Measurements from ENCODE around the gene FGF23.

The FGF23 gene

DNA sequence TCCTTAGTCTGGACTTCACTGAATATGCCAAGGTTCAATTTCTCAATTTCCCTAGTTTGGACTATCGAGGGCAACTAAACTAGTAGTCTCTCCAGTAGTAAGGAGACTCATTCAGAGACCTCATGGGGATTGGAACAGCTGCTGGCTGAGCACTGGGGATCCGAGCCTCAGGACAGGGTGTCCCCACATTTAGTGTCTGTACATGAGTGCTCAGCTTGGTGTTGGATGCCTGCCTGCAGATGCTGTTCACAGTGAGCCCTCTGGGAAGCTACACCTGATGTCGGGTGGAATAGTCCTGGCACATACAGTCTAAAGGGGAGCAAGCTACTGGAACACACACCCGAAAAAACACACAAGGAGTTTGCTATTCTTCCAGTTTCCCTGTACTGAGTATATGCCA is 820 bp upstream of the FGF23 start:
- no peak for DNase-seq

DNA sequence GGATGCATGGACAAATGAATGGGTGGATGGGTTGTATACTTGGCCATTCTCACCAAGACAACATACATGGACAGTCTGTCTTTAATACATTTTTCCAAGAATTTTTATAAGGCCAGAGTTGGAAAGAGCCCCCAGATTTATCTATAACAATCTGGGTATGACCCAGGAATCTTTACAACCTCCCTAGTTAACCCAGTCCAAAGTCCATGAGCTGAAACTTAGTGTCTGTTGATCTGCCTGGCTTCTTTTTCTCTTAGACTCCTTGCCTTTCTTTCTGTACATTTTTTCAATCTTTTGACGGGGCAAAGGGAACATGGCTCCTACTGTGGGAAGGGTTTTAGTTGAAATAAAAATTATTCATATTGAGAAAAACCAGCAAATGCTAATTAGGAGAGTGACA is 740 bp downstream of the FGF23 start:
- no peak for DNase-seq

GRCh38 chr12:4375449-4375848 is 4.1 kb downstream of the FGF23 start:
- DNase-seq, result no peak

DNA sequence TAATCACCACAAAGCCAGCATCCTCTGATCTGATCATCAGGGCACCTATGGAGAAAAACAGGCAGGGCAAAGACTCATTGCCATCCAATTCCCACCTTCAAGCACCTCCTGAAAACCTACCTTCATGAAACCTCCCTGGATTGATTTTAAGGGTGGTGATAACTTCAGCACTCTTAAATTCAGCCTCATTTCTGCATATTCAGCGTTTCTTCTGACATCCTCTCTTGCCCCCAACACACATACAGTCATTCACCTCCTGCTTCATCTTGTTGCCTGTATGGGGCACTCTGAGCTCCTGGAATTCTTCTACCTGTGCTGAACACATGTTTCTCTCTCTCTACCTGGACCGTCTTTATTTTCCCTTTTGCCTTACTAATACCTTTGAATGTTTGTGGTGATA is 6.9 kb downstream of the FGF23 start:
- no peak for DNase-seq

- no peak for DNase-seq
Observed at GRCh38 chr12:4370265-4370664, 9.2 kb downstream of the FGF23 start.

- no peak for DNase-seq
Observed at GRCh38 chr12:4369548-4369947, 10.0 kb downstream of the FGF23 start.

DNA sequence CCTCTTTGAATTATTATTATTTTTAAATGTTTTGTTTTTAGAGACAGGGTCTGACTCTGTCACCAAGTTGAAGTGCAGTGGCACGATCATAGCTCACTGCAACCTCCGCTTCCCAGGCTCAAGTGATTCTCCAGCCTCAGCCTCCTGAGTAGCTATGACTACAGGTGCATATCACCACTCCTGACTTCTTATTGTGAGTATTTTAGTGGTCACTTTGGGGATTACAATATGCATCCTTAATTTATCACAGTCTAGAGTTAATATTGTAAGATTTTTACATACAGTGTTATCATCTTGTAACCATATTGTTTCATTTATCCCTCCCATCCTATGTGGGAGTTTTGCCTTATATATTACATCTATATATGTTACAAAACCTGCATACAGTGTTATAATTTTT is 13.4 kb downstream of the FGF23 start:
- DNase-seq, result no peak

- DNase-seq, result no peak
Observed at GRCh38 chr12:4356041-4356327, 23.5 kb downstream of the FGF23 start.

DNA sequence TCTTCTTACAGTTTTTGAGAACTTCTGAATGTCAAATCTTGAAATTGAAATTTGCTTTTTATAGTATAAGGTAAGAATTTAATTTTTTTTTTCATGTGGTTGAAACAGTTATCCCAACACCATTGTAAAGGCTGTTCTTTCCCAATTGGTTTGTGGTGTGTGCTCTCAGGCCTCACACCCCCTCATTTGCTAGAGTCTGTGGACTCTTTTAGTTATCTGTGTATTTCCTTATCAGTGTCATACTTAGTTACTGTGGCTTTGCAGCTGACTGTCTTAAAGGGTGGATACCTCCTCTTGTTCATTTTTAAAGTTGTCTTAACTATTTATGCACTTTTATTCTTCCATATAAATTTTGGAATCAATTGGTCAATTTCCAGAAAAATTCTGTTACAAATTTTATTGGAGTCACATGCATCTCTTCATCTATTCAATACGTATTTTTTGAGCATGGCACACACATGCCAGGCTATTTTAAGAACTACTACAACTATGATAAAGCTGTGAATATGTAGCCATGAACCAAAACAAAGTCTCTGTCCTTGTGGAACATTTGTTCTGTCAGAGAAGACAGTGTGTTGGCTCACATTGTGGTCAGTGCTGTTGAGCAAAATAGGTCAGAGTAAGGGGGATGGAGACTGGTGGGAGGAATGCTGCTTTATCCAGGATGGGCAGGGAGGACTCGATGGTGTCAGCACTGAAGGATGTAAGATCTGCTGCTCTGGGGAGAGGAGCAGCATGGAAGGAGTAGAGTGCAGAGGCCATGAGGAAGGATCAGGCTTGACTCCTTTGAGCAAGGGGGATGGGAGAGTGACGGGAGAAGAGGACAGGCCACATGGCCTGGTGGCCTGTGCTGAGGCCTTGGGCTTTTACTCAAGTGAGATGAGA is 24.1 kb downstream of the FGF23 start:
- no peak for DNase-seq

GRCh38 chr12:4353785-4354208 is 25.7 kb downstream of the FGF23 start:
- no peak for DNase-seq

DNA sequence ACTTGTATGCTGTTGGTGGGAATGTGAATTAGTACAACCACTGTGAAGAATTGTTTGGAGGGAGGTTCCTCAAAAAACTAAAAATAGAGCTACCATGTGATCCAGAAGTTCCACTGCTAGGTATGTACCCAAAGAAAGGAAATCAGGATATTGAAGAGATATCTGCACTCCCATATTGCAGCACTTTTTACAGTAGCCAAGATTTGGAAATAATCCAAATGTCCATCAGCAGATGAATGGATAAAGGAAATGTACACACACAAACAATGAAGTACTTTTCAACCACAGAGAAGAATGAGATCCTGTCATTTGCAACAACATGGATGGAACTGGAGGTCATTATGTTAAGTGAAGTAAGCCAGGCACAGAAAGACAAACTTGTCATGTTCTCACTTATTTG is 32.6 kb downstream of the FGF23 start:
- no peak for DNase-seq

DNA sequence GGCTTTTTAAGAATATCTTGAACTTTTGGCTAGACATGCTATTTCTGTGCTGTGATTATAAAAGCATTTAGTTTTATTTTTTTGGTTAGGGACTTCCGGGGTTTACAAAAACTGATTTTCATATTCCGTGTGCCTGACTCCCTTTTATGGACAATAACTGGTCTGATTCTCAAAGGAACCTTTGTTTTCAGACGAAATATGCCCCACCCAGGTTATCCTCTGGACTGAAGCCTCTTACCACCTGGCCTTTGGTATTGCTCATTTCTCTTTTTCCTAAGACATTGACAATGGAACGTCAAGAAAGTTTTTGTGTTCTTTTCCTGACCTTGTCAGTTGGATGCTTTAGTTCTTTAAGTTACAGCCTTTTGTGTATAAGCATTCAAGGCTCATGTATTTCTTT is 47.7 kb downstream of the FGF23 start:
- no peak for DNase-seq

DNA sequence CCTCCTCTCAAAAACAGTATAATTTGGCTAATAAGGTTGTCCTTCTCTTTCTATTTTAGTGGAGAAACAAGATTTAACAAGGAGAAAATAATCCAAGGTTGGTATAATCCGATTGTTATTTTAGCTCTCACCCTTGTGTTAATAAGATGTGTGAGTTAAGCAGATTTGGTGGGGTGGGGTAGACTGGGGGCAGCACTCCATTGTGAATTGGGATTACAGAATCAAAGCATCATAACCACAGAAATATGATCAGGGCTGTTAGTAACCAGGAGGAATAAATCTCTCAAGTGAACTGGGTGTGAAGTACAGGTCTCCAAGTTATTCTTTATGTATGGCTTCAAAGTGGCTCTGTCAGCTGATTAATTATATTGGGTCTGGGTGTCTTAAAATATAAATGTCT is 48.3 kb downstream of the FGF23 start:
- no peak for DNase-seq

- no peak for DNase-seq
Observed at GRCh38 chr12:4330203-4330602, 49.3 kb downstream of the FGF23 start.

DNA sequence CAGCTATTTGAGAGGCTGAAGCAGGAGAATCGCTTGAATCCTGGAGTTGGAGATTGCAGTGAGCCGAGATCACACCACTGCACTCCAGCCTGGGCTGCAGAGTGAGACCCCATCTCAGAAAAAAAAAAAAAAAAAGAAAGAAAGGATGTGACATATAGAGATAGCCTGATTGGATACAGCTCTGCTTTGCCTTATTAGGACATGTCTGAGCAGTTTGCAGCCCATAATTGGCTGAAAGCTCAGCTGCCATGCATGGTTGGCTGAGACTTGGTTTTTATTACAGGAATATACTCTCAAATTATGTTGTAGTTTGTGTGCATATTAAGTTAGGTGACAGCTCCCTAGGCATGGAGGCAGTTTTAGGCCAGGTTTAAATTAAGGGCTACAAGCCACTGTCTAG is 52.2 kb downstream of the FGF23 start:
- no peak for DNase-seq

DNA sequence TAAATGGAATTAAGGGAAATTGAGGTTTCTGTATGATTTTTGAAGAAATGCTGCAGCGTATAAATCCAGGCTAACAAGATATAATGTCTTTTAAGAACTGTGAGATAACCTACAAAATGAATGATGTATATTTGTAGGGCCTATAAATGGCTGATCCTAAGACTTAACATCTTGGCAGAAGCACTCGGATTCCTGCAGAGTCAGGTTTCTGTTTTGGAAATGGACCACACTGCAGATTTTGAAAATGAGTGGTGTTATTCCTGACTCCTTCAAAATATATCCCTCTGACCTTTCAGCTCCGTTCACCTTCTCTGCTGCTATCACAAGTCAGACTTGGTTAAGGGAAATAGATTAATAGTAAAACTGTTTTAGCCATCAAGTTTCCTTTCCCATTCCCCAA is 53.5 kb downstream of the FGF23 start:
- DNase-seq, result no peak

- DNase-seq, result no peak
Observed at GRCh38 chr12:4324366-4324765, 55.1 kb downstream of the FGF23 start.

GRCh38 chr12:4323396-4323795 is 56.1 kb downstream of the FGF23 start:
- no peak for DNase-seq

- no peak for DNase-seq
Observed at GRCh38 chr12:4322726-4323125, 56.8 kb downstream of the FGF23 start.

GRCh38 chr12:4320853-4321701 is 58.4 kb downstream of the FGF23 start, which contains the start of gene TIGAR:
Gene TIGAR (plus strand): TSS chr12:4321213. CDS start chr12:4321272, 59 bp downstream.
- peak; percentile 82 for DNase-seq

GRCh38 chr12:4320497-4320852 is 59.0 kb downstream of the FGF23 start:
- peak; percentile 27 for DNase-seq
